ENCODE data around the gene CUL2.

Gene CUL2

GRCh38 chr10:35012781-35013180 lies 77.4 kb downstream of the CUL2 start:
- H3K9me2 ChIP-seq (replicated peaks; ENCODE audit: insufficient read depth, low read length): no peaks in the 10 kb centered on the region
- H4K20me1 ChIP-seq (ENCODE audit: low read depth, low read length): no peaks in the 10 kb centered on the region
- no peak overlapping the region for H3K4me3 ChIP-seq (ENCODE audit: insufficient read depth, low read length, poor library complexity, severe bottlenecking)
- H3K9me3 ChIP-seq (ENCODE audit: insufficient read depth, low read length): no peaks in the 10 kb centered on the region
- no peak for TF ChIP-seq EZH2phosphoT487 (conservative IDR thresholded peaks at IDR 0.05; ENCODE audit: low read length)
- TF ChIP-seq CTCF (IDR thresholded peaks at IDR 0.05; ENCODE audit: insufficient read depth, low read length, poor library complexity, severe bottlenecking): no peak
- H3K4me2 ChIP-seq (ENCODE audit: low read depth, low read length, poor library complexity, severe bottlenecking): no peak overlapping the region
- H3K36me3 ChIP-seq (ENCODE audit: low read length): peaks cover 19% of the 10 kb centered on the region; the same call in 1 of the 2 replicates
- H3K27me3 ChIP-seq (ENCODE audit: low read length): no peaks in the 10 kb centered on the region
- no peak overlapping the region for H2AFZ ChIP-seq (ENCODE audit: low read depth, low read length, severe bottlenecking)
- H3K79me2 ChIP-seq (ENCODE audit: insufficient read depth, low read length): no peaks in the 10 kb centered on the region
- H3K27ac ChIP-seq (ENCODE audit: low read depth, low read length): no peak overlapping the region
- no peaks in the 10 kb centered on the region for H3F3A ChIP-seq (ENCODE audit: insufficient read depth)
- no peak overlapping the region for H3K9ac ChIP-seq (ENCODE audit: low read length)

GRCh38 chr10:35011771-35012191 lies 78.4 kb downstream of the CUL2 start:
- Histone ChIP-seq H3K9ac (ENCODE audit: low read length) (no peak overlapping the region), H4K20me1 (ENCODE audit: low read depth, low read length) (no peaks in the 10 kb centered on the region), H3K4me2 (ENCODE audit: low read depth, low read length, poor library complexity, severe bottlenecking) (no peak overlapping the region), H2AFZ (ENCODE audit: low read depth, low read length, severe bottlenecking) (no peak overlapping the region), H3K9me3 (ENCODE audit: insufficient read depth, low read length) (no peaks in the 10 kb centered on the region), H3K36me3 (ENCODE audit: low read length) (peaks cover 19% of the 10 kb centered on the region; the same call in 1 of the 2 replicates), H3K27ac (ENCODE audit: low read depth, low read length) (no peak overlapping the region), H3K79me2 (ENCODE audit: insufficient read depth, low read length) (no peaks in the 10 kb centered on the region), H3F3A (ENCODE audit: insufficient read depth) (no peaks in the 10 kb centered on the region), H3K27me3 (ENCODE audit: low read length) (no peaks in the 10 kb centered on the region), H3K9me2 (replicated peaks; ENCODE audit: insufficient read depth, low read length) (no peaks in the 10 kb centered on the region), H3K4me3 (ENCODE audit: insufficient read depth, low read length, poor library complexity, severe bottlenecking) (no peak overlapping the region)
- TF ChIP-seq EZH2phosphoT487 (conservative IDR thresholded peaks at IDR 0.05; ENCODE audit: low read length) (no peak), CTCF (IDR thresholded peaks at IDR 0.05; ENCODE audit: insufficient read depth, low read length, poor library complexity, severe bottlenecking) (no peak)

DNA sequence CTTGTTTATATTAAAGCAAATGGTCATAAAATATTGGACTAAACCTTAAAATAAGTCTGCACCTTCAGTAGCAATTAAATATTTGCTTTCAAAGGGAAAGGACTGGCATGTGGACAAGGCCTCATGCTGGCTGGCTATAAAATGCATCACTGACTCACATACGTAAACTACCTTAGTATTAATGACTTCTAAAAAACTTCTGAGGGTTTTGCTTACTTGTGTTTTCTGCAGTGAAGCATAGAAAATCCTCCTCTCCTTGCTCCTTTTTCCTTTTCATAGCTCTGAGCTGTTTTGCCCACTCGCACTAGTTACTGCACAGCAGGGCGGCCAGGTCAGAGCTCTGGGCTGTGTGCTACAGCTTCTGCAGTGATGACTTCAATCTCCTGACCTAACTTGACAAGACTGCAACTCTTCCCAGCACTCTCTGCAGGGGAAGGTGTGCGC lies 82.3 kb downstream of the CUL2 start:
- no peaks in the 10 kb centered on the region for H4K20me1 ChIP-seq (ENCODE audit: low read depth, low read length)
- TF ChIP-seq EZH2phosphoT487 (conservative IDR thresholded peaks at IDR 0.05; ENCODE audit: low read length) (no peak), CTCF (IDR thresholded peaks at IDR 0.05; ENCODE audit: insufficient read depth, low read length, poor library complexity, severe bottlenecking) (no peak)
- H3K4me3 ChIP-seq (ENCODE audit: insufficient read depth, low read length, poor library complexity, severe bottlenecking): no peak overlapping the region
- H3K9ac ChIP-seq (ENCODE audit: low read length): no peak overlapping the region
- H3K9me3 ChIP-seq (ENCODE audit: insufficient read depth, low read length): no peaks in the 10 kb centered on the region
- no peaks in the 10 kb centered on the region for H3K27me3 ChIP-seq (ENCODE audit: low read length)
- no peak overlapping the region for H3K4me2 ChIP-seq (ENCODE audit: low read depth, low read length, poor library complexity, severe bottlenecking)
- H3K79me2 ChIP-seq (ENCODE audit: insufficient read depth, low read length): no peaks in the 10 kb centered on the region
- H3K9me2 ChIP-seq (replicated peaks; ENCODE audit: insufficient read depth, low read length): no peaks in the 10 kb centered on the region
- no peak overlapping the region for H2AFZ ChIP-seq (ENCODE audit: low read depth, low read length, severe bottlenecking)
- peaks cover 14% of the 10 kb centered on the region; the same call in 1 of the 2 replicates for H3K36me3 ChIP-seq (ENCODE audit: low read length)
- H3F3A ChIP-seq (ENCODE audit: insufficient read depth): no peaks in the 10 kb centered on the region
- no peak overlapping the region for H3K27ac ChIP-seq (ENCODE audit: low read depth, low read length)
